Fibroblast of upper back skin (primary cell): Measurements from ENCODE around the gene HOXC6.

Experiments used
- DNase-seq: peaks from one replicate; pipeline ENCODE4 v3.0.0-alpha.2; 2013

The HOXC6 gene

DNA sequence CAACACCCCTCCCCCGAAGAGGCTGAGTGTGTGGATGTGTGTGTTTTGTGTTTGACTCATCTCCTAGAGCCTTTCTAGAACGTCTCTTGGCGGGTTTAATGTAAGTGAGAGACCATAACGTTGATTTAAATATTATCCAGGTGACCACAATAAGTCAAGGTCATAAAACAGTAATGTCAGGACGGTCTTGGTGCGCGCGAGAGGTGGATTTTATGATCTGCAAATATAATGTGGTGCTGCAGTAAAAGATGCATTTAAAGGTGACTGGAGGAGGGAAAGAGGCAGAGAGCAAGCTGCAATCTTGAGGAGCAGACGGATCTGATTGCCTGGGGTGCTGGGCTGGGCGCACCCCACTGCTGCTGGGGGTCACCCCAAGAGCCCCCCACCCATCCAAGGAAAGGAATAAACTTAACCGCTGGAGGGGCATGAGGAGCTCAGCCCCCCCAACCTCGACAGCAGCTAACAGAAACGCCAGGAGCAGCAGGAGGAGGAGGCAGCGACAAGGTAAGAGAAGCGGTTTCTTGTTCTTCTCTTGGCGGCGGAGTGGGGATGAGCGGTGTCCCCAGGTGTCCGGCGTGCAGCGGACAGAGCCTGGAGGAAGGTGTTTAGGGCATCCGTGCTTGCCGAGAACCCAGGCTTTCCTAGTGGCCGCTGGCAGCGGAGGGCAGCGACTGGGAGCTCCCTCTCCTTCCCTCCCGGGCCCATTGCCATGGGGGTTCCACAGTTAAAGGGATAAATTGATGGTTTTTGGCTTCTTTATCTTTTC, 37.7 kb upstream of the HOXC6 start:
- DNase-seq: no peak

DNA sequence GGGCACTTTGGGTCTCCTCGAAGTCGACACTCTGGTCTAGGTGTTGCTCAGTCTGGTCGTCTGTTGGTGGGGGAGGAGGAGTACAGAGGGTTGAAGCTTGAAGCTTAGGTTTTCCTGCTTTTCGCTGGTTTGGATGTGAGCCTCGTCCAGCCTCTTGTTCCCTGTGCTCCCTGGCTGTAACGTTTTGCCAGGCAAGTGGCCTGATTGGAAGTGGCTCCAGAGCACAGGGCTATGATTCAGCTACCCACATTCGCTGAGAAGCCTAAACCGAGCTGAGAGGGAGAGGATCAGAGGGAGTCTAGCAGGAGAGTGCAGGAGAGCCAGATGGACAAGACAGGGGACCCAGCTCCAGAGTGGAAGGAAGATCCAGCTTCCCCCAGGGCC, 37.2 kb upstream of the HOXC6 start:
- peak; percentile 54 for DNase-seq

DNA sequence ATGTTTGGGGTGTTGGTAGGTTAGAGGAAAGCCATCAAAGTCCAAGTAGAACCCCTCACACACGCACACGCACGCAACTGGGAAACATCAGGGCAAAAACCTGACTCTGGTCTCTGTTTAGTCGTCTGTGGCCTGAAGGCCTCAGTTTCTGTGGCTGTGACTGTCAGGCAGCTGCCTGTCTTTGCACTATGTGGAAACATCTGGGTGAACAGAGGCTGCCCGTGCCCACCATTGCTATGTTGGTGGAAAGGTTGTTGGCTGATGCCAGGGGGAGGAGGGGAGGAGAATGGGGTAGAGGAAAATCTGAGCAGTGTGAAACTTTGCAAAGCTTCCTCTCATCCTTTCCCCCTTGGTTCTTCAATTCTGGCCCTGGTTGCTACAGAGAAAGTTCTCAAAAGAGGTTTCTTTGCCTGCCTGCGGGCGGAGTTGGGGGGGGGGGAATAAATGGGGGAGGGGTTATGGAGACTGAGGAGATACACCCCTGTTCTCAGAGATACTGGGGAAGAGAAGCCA, 35.8 kb upstream of the HOXC6 start:
- no peak for DNase-seq

DNA sequence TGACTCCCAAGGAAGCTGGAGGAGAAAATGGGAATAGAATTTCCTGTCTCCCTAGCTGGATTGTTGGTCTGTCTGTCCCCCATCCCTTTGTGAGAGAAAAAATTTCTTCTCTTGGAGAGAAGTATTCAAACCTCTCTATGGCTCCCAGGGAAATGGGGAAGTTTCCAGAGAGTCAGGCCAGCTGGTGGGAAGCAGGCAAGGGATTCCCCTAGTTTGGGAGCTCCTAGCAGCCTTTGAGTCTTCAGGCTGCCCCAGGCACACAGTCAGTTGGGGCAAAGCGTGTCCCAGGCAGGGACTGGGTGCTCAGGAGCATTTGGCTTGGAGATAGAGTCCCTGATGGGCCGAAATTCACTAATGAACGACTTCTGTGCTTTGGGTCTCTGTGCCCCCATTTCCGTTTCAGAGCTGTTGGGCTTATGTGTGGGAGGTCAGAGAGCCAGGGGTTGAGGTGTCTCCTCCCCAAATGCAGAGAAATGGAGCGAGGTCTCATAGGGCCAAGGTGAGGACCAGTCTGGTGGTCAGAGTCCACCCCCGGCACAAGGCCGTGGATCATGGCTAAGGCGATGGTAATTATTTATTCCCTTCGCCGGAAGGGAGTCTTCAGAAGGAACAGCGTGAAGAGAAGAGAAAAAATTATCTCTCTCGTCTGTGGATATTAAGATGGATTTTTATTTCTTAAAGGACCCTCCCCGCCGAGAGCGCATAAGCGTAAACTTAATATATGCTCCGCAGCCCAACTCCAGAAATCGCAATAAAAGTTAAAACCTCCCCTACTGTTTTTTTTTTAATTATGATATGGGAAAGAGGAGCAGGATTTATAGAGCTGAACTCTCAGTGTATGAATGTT, 34.9 kb upstream of the HOXC6 start:
- no peak for DNase-seq

DNA sequence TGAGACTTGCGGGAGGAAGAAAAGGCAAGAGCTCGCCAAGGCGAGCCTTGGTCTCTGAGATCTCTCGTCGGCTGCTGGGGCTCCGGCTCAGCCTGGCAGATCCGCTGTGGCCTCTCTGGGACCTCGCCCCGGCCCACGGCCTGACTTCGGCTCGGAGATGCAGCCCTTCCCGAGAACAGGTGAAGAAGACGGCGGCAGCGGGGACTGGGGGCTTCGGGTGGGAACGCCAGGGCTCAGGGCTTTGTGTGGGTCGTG, 34.3 kb upstream of the HOXC6 start:
- no peak for DNase-seq

DNA sequence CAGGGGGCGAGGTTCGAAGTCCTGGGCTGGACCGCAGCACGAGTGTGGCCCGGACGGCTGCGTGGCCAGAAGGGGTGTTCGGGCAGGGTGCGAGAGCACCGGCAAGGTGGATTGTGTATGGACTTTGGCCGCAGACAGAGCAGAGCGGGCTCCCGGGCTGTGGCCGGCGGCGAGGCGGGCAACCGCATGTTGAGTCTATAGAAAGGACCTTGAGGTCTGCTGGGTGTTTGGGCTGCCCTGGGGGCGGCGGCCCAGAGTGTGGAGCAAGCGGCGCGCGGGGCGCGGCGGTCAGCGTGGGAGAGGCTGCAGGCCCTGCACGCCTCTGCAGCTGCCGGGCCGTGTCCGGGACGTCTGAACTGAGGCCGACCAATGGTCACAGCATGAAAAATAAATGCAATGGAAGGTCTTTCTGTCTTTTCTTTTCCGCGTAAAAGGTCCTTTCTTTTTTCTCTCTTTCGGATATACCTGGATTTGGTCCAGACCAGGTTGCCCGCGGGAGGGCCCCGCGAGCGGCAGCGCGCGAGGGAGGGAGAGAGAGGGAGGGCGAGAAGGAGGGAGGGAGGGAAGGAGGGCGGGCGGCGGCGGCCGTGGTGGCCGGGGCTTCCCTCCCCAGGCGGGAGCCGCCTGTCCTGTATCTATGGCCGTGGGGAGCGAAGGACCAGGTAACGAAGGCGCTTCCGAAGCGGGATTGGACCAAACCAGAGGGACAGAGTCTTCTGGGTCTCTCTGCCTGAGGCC, 33.8 kb upstream of the HOXC6 start:
- DNase-seq: no peak

DNA sequence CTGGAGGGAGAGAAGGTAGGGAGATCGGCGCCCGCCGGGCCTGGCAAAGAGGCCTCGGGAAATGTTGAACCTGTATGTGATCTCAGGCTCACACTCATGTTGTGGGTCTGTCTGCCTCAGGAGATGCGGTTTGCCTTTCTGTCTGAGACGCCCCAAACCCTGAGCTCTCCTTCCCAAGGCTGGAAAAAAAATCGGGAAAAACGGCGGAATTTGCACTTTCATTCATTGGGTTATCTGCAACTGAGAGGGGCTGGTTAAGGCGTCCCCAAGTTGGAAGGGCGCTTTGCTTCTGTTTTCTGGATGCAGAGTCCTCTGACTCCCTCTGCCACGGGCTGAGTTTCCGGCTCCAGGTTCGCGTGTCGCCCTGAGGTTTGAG, 33.2 kb upstream of the HOXC6 start:
- no peak for DNase-seq

DNA sequence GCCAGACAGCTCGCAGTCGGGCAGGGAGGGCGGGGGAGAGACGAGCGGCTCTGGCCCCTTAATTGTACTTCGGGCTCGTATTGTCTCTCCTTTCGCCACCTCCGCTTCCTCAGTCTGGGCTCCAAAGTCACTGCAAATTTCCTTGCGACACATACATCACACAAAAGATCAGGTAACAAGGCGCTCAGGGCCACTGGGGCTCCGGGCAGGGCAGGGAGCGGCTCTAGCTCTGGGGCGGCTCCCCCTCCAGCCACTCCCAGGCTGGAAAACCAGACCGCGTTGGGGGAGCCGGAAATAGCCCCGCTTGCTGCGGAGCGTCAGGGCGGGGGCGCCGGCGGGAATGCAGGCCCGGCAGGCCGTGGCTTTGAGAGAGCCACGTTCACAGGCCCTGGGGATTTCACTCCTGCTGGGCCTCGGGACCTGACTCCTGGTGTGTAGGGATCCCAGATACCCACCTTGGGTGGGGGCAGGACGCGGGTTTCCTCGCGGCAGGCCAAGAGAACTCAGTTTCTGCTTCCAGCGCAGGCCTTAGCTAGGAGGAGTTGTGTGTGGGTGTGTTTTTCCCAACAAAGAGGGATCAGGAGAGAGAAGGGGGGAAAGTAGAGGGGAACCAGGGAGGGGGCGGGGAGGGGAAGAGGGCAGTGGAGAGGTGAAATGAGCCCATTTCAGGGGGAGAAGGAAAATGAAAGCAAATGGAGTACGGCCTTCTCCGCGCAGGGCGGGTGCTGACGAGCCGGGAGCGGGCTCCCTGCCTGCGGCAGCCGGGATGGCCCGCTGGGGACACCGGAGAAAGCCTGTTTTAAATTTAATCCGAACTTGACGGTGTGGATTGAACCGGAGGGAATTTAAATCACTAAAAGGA, 32.6 kb upstream of the HOXC6 start:
- DNase-seq: peak; percentile 60

DNA sequence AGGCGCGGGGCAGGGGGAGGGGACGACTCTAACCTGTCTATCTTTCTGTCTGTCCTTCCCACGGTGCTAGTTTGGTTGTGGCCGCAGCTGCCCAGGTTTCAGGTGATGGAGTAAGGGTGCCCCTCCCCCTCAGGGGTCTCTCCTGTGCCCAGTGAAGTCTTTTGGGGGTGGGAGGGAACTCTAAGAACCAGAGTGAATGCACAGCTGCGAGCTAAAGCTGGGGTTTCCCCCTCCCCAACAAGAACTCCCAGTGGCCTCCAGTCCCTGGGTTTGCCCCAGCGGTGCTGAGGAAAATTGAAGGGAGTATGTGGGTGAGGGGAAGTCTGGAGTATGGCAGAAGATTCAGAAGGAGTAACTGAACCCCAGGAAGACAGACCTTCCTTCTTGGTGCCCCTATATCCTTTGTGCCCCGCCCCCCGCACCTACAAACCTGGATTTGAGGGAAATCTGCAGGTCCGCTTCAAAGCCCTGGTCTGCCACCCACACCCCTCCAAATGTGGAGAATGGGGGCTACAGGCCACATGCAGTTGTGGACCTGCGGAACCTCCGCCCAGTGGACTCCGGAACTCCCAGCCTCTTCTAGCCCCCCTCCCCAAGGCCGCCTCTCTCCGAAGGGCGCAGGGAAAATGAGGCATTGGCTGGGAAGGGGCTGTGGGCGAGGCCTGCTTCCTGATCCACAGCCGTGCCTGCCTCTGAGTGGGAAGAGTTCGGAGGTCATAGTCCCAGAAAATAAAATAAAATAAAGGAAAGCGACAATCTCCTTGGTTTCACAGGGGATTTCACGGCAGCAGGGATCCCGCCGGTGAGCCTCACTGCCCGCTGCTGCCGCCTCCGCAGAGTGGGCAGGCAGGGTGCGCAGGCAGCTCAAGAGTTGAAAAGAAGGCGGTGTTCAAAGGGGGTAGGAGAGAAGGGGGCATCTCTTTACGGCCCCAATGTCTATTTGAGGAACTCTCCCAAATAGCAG, 31.7 kb upstream of the HOXC6 start:
- DNase-seq: no peak

DNA sequence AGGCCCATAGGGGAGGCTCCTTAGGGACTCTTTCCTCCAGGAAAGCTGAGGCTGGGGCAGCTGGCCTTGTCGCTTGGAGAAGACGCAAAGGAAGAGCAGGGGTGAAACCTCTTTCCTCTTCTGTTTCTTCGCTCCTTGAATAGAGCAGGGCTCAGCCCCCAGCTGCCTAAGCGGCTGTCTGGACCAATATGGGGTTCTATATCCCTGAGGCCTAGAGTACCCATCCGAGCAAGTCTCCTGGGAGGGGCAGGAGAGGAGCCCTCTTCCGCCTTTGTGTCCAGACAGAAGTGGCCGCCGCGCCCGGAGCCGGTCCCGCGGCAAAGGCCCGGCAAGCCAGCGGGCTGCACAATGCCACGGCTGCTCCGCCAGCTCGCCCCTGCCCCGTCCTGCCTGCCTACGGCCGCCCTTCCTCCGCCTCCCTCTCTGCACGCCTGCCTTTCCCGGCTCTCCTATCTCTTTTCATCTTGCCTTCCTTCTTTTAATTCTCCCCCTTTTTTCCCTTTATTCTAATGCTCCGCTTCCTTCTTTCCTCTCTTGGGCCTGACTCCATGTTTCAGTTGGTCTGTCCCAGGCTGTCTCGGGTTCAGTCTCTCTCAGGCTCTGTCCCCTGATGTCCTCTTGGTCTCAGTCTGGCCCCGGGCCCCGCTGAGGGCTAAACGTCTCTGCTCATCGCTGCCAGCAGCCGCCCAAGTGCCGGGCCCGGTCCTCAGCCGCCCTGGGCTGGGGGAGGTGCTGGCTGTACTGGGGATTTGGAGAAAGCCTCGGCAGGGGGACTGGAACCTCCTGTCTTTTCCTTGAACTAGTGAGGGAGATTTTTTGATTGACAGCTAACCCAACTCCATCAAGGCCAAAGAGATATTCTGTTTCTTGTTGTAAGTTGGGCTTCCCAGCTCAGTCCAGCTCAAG, 30.8 kb upstream of the HOXC6 start:
- DNase-seq: no peak

DNA sequence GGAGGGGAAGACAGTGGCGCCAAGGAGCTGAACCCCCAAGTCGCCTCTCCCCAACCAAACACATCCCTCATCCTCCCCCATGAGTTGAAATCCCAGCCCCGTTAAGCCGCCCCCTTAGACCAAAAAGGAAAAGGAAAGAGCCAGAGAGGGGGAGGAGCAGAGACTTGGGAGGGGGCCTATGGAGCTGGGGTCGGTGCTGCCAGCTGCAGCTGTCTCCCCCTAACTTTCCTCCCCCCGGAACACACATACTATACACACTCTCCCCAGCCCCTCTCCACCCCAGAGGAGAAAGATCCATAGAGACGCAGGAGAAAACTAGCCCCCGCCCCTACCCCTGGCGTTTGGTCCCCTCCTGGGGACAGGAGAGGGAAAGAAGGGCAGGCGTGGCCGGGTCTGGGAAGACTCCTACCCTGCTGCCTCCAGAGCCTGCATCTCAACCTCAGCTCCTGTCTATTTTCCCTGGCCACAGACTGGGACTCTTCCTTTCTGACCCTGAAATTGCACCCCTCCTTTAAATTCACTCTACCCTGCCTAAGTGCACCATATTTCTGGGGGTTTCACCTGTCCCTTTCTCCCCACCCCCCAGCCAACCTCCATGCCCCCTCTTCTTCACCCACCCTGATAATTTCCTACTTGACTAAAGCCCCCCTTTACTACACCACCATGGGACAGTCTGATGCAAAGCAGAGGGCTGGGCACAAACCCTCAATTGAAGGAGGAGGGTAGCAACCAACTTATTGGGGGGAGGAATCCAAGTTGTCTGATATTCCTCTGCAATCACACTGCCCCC, 29.9 kb upstream of the HOXC6 start:
- no peak for DNase-seq

DNA sequence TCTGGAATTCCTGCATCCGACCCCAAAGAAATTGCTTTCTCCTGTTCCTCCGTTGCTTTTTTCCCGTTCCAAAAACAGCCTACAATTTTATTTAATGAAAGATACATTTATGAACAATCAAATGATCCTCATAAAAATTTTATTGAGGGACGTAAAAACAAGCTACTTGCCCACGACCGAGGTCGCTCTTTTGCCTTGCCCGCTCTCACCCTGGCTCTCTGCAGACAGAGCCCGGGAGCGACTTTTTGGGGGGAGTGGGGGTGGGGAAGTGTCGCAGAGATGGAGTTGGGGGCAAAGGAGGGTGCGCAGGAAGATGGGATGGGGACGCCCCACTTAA, 29.4 kb upstream of the HOXC6 start:
- DNase-seq: no peak

DNA sequence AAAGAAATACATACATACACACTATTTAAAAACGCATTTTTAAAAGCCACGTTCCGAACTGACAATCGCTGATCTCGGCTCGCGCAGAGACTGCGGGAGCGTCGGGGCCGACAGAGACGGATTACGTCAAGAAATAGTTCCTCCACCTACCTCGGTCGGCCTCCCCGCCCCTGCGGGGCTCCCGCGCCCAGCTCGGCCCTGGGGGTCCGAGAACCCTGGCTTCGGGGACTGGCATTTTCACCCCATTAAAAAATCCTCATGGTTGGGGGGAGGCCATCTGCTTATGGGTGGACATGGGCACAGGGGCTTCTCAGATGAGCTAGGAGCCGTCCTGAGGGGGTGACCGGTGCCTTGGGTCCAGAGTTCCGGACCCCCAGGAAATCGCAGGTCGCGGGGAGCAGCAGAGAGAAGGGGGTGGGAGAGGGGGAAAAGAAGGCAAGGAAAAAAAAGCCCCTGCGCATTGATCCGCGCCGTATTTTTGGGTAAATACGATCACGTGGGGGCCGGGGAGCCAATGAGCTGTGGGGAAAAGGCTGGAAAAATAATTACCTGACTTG, 28.6 kb upstream of the HOXC6 start:
- DNase-seq: peak; percentile 89

DNA sequence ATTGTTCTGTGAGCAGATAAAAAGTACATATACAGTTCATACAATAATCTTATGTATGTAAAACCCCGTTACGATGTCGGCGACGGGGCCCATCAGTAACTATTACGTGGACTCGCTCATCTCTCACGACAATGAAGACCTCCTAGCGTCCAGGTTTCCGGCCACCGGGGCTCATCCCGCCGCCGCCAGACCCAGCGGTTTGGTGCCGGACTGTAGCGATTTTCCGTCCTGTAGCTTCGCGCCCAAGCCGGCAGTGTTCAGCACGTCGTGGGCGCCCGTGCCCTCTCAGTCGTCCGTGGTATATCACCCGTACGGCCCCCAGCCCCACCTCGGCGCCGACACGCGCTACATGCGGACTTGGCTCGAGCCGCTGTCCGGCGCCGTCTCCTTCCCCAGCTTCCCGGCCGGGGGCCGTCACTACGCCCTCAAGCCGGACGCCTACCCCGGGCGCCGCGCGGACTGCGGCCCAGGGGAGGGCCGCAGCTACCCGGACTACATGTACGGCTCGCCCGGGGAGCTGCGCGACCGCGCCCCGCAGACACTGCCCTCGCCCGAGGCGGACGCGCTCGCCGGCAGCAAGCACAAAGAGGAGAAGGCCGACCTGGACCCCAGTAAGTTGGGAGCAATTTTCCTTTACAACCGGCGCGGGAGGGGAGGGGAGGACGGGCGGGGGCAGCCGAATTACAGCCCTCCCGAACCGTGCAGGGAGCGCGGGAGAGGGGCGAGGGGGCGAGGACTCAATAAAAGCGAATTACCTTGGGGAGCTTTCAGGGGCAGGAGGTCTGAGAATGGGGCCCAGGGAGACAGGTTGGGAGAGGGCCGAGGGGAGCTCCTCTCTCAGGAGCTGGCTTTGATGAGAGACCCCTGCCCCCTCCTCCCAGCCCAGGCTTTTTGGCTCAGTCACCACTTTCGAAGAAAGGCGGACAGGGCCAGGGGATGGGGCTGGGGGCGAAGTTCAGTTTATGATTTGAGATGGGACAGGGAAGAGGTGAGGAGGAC, 27.8 kb upstream of the HOXC6 start, which contains the start of gene HOXC9:
TSS of gene HOXC9 (plus strand) at position 46 of the 999 bp plus-strand sequence. CDS start at position 74, 28 bp downstream.
- DNase-seq: no peak

DNA sequence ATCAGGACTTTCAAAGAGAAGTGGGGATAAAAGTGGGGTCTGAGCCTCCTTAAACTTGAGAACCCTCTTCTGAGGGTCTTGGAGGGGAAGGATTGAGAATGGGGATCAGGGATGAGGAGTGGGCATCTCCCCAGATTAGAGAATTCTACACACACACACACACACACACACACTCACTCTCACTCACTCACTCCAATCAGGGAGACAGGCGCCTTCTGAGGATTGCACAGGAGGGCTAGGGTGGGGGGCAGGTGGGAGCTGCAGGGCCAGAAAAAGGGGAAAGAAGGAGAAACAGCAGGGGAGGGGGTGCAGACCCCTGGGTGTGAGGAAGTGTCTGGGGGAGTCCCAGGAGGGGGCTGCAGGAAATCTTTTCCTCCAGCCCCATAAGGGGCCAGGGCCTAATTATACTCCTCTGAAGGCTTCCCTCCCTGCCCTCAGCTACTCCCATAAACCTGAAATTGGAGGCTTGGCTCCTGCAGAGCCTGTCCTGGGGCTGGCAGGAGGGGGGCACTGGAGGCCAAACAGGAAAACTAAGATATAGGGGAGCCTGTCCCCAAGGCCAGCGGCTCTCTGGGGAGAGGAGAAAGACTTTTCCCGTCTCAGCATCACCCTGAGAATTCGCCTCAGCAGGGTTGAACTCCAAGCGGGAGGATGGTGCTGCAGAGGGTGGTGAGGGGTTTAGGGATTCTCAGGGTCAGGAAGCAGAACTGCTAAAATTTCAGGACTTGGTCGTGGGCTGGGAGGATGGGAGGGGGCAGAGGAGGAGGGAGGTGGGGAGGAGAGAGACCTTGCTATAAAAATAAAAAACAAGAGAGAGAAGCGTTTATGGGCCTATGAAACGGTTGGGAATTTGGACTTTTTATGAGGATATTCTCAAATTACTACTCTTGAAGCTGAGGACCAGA, 26.7 kb upstream of the HOXC6 start:
- no peak for DNase-seq

DNA sequence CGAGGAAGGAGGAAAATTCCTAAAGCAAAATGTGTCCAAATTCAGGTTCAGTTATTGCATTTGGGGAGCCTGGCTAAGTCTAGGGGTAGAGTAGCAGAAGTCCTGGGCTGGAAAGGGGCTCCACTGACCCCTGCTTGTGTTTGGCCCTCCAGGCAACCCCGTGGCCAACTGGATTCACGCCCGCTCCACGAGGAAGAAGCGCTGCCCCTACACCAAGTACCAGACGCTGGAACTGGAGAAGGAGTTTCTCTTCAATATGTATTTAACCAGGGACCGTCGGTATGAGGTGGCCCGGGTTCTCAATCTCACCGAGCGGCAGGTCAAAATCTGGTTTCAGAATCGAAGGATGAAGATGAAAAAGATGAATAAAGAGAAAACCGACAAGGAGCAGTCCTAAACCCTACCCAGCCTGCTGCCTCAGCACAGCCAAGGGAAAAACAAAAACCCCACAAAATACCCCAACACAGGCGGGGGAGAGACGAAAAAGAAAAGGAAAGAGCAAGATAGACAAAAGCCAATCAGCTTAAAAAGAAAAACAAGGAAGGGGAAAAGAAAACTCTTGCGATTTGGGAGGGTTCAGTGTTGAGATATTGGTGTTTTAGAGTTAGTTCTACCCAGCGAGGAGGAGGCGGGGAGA, 25.8 kb upstream of the HOXC6 start:
- DNase-seq: no peak
